H9 (cell line): ENCODE data around the gene NCAPG. TPM values are rescaled to one million over a fixed set of nuclear protein-coding genes. Genes with fewer than 3 reads are reported as not detected.
A peak's percentile ranks its signal among the peaks of the same experiment; 100 is the strongest.

Experiments used
- DNase-seq: peaks from one replicate; pipeline ENCODE4 v3.0.0-alpha.2; 2017
- H2AFZ ChIP-seq: one replicate; pipeline ENCODE4 v1.6.1; 2013; ENCODE audit warnings: mild to moderate bottlenecking, low read length, control low read depth, moderate library complexity
- H2AK5ac ChIP-seq: 2 replicates; pipeline ENCODE4 v1.6.1; 2013; ENCODE audit warnings: low read length, control low read depth, mixed read lengths; ENCODE audit not compliant: insufficient read length
- H2BK120ac ChIP-seq: one replicate; pipeline ENCODE4 v1.6.1; 2013; ENCODE audit warnings: low read depth, mild to moderate bottlenecking, low read length, control low read depth, inconsistent platforms; ENCODE audit not compliant: poor library complexity, severe bottlenecking
- H2BK12ac ChIP-seq: 2 replicates; pipeline ENCODE4 v1.6.1; 2013; ENCODE audit warnings: low read length, control low read depth, mixed read lengths, low read depth; ENCODE audit not compliant: insufficient read length
- H2BK15ac ChIP-seq: 2 replicates; pipeline ENCODE4 v1.6.1; 2013; ENCODE audit warnings: low read depth, low read length, control low read depth
- H2BK20ac ChIP-seq: one replicate; pipeline ENCODE4 v1.6.1; 2013; ENCODE audit warnings: low read depth, mild to moderate bottlenecking, low read length, control low read depth, inconsistent platforms; ENCODE audit not compliant: poor library complexity, severe bottlenecking
- H2BK5ac ChIP-seq: 2 replicates; pipeline ENCODE4 v1.6.1; 2013; ENCODE audit warnings: low read length, control low read depth, mixed read lengths; ENCODE audit not compliant: insufficient read length
- H3K14ac ChIP-seq: 2 replicates; pipeline ENCODE4 v1.6.1; 2013; ENCODE audit warnings: low read length, control low read depth; ENCODE audit not compliant: insufficient read depth
- H3K18ac ChIP-seq: 2 replicates; pipeline ENCODE4 v1.6.1; 2013; ENCODE audit warnings: low read depth, mild to moderate bottlenecking, mixed read lengths, low read length, control low read depth; ENCODE audit not compliant: insufficient read length
- H3K23ac ChIP-seq: 2 replicates; pipeline ENCODE4 v1.6.1; 2013; ENCODE audit warnings: low read length, control low read depth, mixed read lengths, low read depth; ENCODE audit not compliant: insufficient read length
- H3K23me2 ChIP-seq: 2 replicates; pipeline ENCODE4 v1.6.1; 2013; ENCODE audit warnings: low read depth, mild to moderate bottlenecking, mixed read lengths, low read length, control low read depth; ENCODE audit not compliant: insufficient read length, poor library complexity, severe bottlenecking
- H3K27ac ChIP-seq: 2 replicates; pipeline ENCODE4 v1.5.1; 2013; ENCODE audit warnings: low read length, control low read depth, mixed read lengths, low read depth; ENCODE audit not compliant: insufficient read length
- H3K27me3 ChIP-seq: 2 replicates; pipeline ENCODE4 v1.6.1; 2013; ENCODE audit warnings: low read length, control low read depth, inconsistent platforms; ENCODE audit not compliant: insufficient read depth
- H3K4ac ChIP-seq: 2 replicates; pipeline ENCODE4 v1.6.1; 2013; ENCODE audit warnings: low read depth, mild to moderate bottlenecking, control low read depth, inconsistent platforms, low read length, moderate library complexity
- H3K4me1 ChIP-seq: 2 replicates; pipeline ENCODE4 v1.6.1; 2013; ENCODE audit warnings: low read length, control low read depth, inconsistent platforms; ENCODE audit not compliant: insufficient read depth
- H3K4me2 ChIP-seq: 2 replicates; pipeline ENCODE4 v1.6.1; 2013; ENCODE audit warnings: low read length, control low read depth, mixed read lengths; ENCODE audit not compliant: insufficient read length, insufficient read depth
- H3K56ac ChIP-seq: 2 replicates; pipeline ENCODE4 v1.6.1; 2013; ENCODE audit warnings: low read depth, mild to moderate bottlenecking, mixed read lengths, low read length, control low read depth; ENCODE audit not compliant: insufficient read length
- H3K79me1 ChIP-seq: 2 replicates; pipeline ENCODE4 v1.6.1; 2013; ENCODE audit warnings: low read depth, mild to moderate bottlenecking, moderate library complexity, low read length, control low read depth, inconsistent platforms; ENCODE audit not compliant: insufficient read depth, poor library complexity, severe bottlenecking
- H3K79me2 ChIP-seq: 2 replicates; pipeline ENCODE4 v1.6.1; 2013; ENCODE audit warnings: low read length, control low read depth, inconsistent platforms; ENCODE audit not compliant: insufficient read depth
- H3K9ac ChIP-seq: 2 replicates; pipeline ENCODE4 v1.6.1; 2013; ENCODE audit warnings: low read length, control low read depth, mixed read lengths; ENCODE audit not compliant: insufficient read length; ENCODE audit errors: extremely low read depth
- H3K9me3 ChIP-seq: one replicate; pipeline ENCODE4 v1.6.1; 2013; ENCODE audit warnings: low read depth, low read length, inconsistent platforms; ENCODE audit not compliant: control insufficient read depth
- H3T11ph ChIP-seq: one replicate; pipeline ENCODE4 v1.6.1; 2013; ENCODE audit warnings: mild to moderate bottlenecking, low read length, control low read depth, inconsistent platforms
- H4K20me1 ChIP-seq: one replicate; pipeline ENCODE4 v1.6.1; 2013; ENCODE audit not compliant: control insufficient read depth, insufficient read length, insufficient read depth
- H4K5ac ChIP-seq: 2 replicates; pipeline ENCODE4 v1.6.1; 2013; ENCODE audit warnings: low read depth, mild to moderate bottlenecking, mixed read lengths, low read length, control low read depth; ENCODE audit not compliant: insufficient read length
- H4K8ac ChIP-seq: replicated peaks from 2 replicates; pipeline ENCODE4 v1.6.1; 2013; ENCODE audit warnings: low read length, control low read depth, mixed read lengths, low read depth; ENCODE audit not compliant: insufficient read length
- H4K91ac ChIP-seq: 2 replicates; pipeline ENCODE4 v1.6.1; 2013; ENCODE audit warnings: low read depth, mild to moderate bottlenecking, moderate library complexity, mixed read lengths, low read length, control low read depth; ENCODE audit not compliant: insufficient read length
- H3K27ac Mint-ChIP-seq, 3 experiments: 2 replicates in 2 of 3; 3 replicates in 1 of 3; pipeline ENCODE4 v1.8.0; 2020 to 2021; ENCODE audit warnings: mixed read lengths in 3 of 3, mild to moderate bottlenecking in 1 of 3, moderate library complexity in 1 of 3
- H3K27me3 Mint-ChIP-seq: 2 replicates; pipeline ENCODE4 v1.8.0; 2021; ENCODE audit warnings: low read depth, mild to moderate bottlenecking, moderate library complexity, mixed read lengths
- H3K36me3 Mint-ChIP-seq, 3 experiments: 2 replicates in 2 of 3; 3 replicates in 1 of 3; pipeline ENCODE4 v1.8.0; 2020 to 2021; ENCODE audit warnings: low read depth in 3 of 3, mixed read lengths in 3 of 3; ENCODE audit not compliant: insufficient read depth in 1 of 3
- H3K4me1 Mint-ChIP-seq, 2 experiments: 2 replicates each; pipeline ENCODE4 v1.8.0; 2020; ENCODE audit warnings: mixed read lengths in 2 of 2
- H3K4me3 Mint-ChIP-seq, 2 experiments: 2 replicates in 1 of 2; 3 replicates in 1 of 2; pipeline ENCODE4 v1.8.0; 2020 to 2021; ENCODE audit warnings: mild to moderate bottlenecking in 2 of 2, mixed read lengths in 2 of 2, moderate library complexity in 1 of 2
- H3K9me3 Mint-ChIP-seq, 2 experiments: 2 replicates in 1 of 2; 3 replicates in 1 of 2; pipeline ENCODE4 v1.8.0; 2020; ENCODE audit warnings: mild to moderate bottlenecking in 2 of 2, mixed read lengths in 2 of 2, moderate library complexity in 1 of 2
- WGBS: extraction: QIAGEN DNeasy Blood & Tissue Kit; methylation state at CpG from one replicate; pipeline ENCODE4 v1.1.7; 2013; ENCODE audit warnings: missing lambda C conversion rate, low lambda C conversion rate, mixed read lengths; ENCODE audit not compliant: insufficient read length; ENCODE audit errors: extremely low coverage; 5-methylcytosine and 5-hydroxymethylcytosine counted together
- total RNA-seq: library from RNA; stranded (reverse); gene quantifications from 2 replicates; pipeline ENCODE4 v1.2.1, GENCODE V29; 2021
- TF ChIP-seq, protein P1 (sequence below): fragments of 200-600 bp; sonication (generic); conservative IDR thresholded peaks from 3 replicates; pipeline ENCODE4 v1.8.0; 2021; ENCODE audit warnings: antibody characterized with exemption, mild to moderate bottlenecking

Gene NCAPG
- total RNA-seq, 1 experiment from 2014 or later = 48.8 TPM

DNA sequence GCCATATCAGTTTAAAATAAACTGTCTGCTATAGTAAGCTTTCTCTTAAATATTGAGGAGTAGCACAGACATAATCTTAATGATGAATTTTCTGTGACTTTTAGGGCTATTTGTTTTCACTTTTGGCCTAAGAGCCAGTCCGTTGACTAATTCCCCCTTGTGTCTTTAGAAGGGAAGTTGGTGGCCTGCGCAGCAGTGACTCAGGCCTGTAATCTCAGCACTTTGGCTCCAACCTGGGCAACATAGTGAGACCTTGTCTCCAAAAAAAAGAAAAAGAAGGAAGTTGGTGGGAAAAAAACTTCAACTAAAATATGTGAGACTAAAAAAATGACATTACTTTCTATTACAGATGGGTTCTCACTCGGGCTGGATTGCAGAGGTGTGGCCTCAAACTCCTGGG is 3.4 kb downstream of the NCAPG start:
- Histone ChIP-seq H3K14ac (no peak overlapping the region), H3K4me2 (no peak overlapping the region), H4K8ac (no peak overlapping the region), H3K27me3 (no peaks in the 10 kb centered on the region), H2AFZ (no peak overlapping the region), H3K4ac (no peak overlapping the region), H2BK120ac (no peak overlapping the region), H3K23me2 (peaks cover 3% of the 10 kb centered on the region), H3K56ac (no peak overlapping the region), H2BK5ac (no peak overlapping the region), H2BK15ac (no peak overlapping the region), H3K79me1 (peaks cover 5% of the 10 kb centered on the region), H3K79me2 (peaks cover 20% of the 10 kb centered on the region; the same call in 1 of the 2 replicates), H3K4me1 (no peaks in the 10 kb centered on the region), H3K9ac (no peak overlapping the region), H3K18ac (no peak overlapping the region), H4K20me1 (no peaks in the 10 kb centered on the region), H3T11ph (no peak overlapping the region), H3K27ac (no peak overlapping the region), H2BK12ac (no peak overlapping the region), H3K9me3 (no peaks in the 10 kb centered on the region), H2BK20ac (no peak overlapping the region), H3K23ac (no peak overlapping the region), H2AK5ac (no peak overlapping the region), H4K5ac (no peak overlapping the region), H4K91ac (no peak overlapping the region)
- no peak overlapping the region for H3K4me3 Mint-ChIP-seq
- peaks cover 0 to 6% of the 10 kb centered on the region in 2 experiments; a peak in 1 of 5 replicates for H3K9me3 Mint-ChIP-seq
- no CpG with 5 or more reads among the region's 3 CpGs for WGBS
- H3K27me3 Mint-ChIP-seq = no peaks in the 10 kb centered on the region
- H3K27ac Mint-ChIP-seq = peak overlapping the region in 2 of 3 experiments; percentile 35 to 62; a peak in 1 of 7 replicates
- TF ChIP-seq, protein P1, sequence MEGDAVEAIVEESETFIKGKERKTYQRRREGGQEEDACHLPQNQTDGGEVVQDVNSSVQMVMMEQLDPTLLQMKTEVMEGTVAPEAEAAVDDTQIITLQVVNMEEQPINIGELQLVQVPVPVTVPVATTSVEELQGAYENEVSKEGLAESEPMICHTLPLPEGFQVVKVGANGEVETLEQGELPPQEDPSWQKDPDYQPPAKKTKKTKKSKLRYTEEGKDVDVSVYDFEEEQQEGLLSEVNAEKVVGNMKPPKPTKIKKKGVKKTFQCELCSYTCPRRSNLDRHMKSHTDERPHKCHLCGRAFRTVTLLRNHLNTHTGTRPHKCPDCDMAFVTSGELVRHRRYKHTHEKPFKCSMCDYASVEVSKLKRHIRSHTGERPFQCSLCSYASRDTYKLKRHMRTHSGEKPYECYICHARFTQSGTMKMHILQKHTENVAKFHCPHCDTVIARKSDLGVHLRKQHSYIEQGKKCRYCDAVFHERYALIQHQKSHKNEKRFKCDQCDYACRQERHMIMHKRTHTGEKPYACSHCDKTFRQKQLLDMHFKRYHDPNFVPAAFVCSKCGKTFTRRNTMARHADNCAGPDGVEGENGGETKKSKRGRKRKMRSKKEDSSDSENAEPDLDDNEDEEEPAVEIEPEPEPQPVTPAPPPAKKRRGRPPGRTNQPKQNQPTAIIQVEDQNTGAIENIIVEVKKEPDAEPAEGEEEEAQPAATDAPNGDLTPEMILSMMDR = no peak
- H3K36me3 Mint-ChIP-seq = peaks cover 40 to 71% (median 43%) of the 10 kb centered on the region in 3 experiments; a peak in 6 of 7 replicates
- no peak for DNase-seq
- peaks cover 15% of the 10 kb centered on the region in 2 experiments for H3K4me1 Mint-ChIP-seq
